Endothelial cell of umbilical vein (primary cell): Measurements from ENCODE around the gene CCDC150. TPM values are rescaled to one million over a fixed set of nuclear protein-coding genes. Genes with fewer than 3 reads are reported as not detected.

ENCODE experiments used
- BruUV-seq: library from RNA; stranded (reverse); fragments of 400-500 nt; replicated peaks from 2 replicates; lab custom pipeline; 2021; lab: Mats Ljungman, UMichigan
- CTCF ChIA-PET: fragments of 300-600, 350-600 bp; sonication (Branson Sonifier 250); formaldehyde crosslinking; loops from one replicate; lab custom pipeline; 2021; ENCODE audit warnings: antibody characterized with exemption, inconsistent platforms; lab: Charles Lee
- POLR2A ChIA-PET: fragments of 300-600, 350-600 bp; sonication (Branson Sonifier 250); formaldehyde crosslinking; loops from one replicate; lab custom pipeline; 2021; ENCODE audit warnings: antibody characterized with exemption, inconsistent platforms; lab: Charles Lee
- DNase-seq: peaks from one replicate; pipeline ENCODE4 v3.0.0-alpha.2; 2011; ENCODE audit warnings: low read depth, low spot score
- FAIRE-seq: peaks from 2 replicates; lab custom pipeline; 2011; peaks lifted over from hg19 to GRCh38; lab: Jason Lieb, UNC
- H2AFZ ChIP-seq: 2 replicates; pipeline ENCODE4 v1.6.0; 2012; ENCODE audit warnings: low read depth, low read length, control low read depth, inconsistent platforms
- H3K27ac ChIP-seq: 2 replicates; pipeline ENCODE4 v1.5.1; 2011; ENCODE audit warnings: low read depth, mild to moderate bottlenecking, control low read depth, low read length, moderate library complexity; ENCODE audit not compliant: insufficient read depth
- H3K27me3 ChIP-seq, 2 experiments: 2 replicates each; pipeline versions ENCODE4 v1.6.0 to v1.6.1; 2011; ENCODE audit warnings: low read length in 2 of 2, mixed read lengths in 1 of 2; ENCODE audit not compliant: control insufficient read depth in 2 of 2, insufficient read depth in 2 of 2
- H3K36me3 ChIP-seq, 2 experiments: 2 replicates in 1 of 2; 3 replicates in 1 of 2; pipeline ENCODE4 v1.5.1; 2011; ENCODE audit warnings: low read length in 2 of 2, mild to moderate bottlenecking in 1 of 2, moderate library complexity in 1 of 2; ENCODE audit not compliant: control insufficient read depth in 2 of 2, insufficient read depth in 2 of 2; ENCODE audit errors: extremely low read depth in 1 of 2
- H3K4me1 ChIP-seq: 3 replicates; pipeline ENCODE4 v1.5.1; 2011; ENCODE audit warnings: mild to moderate bottlenecking, low read length; ENCODE audit not compliant: control insufficient read depth, insufficient read depth; ENCODE audit errors: extremely low read depth
- H3K4me2 ChIP-seq: 2 replicates; pipeline ENCODE4 v1.6.1; 2011; ENCODE audit warnings: low read length, control low read depth, mixed read lengths; ENCODE audit not compliant: insufficient read depth
- H3K4me3 ChIP-seq, 3 experiments: fragments of 200-600 bp in 1 of 3; sonication (generic), shearing (Covaris generic) in 1 of 3; replicated peaks in 1 of 3; 2 replicates each; pipeline ENCODE4 v1.5.1; 2011 to 2016; ENCODE audit warnings: control low read depth in 3 of 3, low read length in 3 of 3, mild to moderate bottlenecking in 2 of 3, inconsistent platforms in 1 of 3, low read depth in 1 of 3, moderate library complexity in 1 of 3; ENCODE audit not compliant: insufficient read depth in 1 of 3
- H3K79me2 ChIP-seq: 2 replicates; pipeline ENCODE4 v1.6.0; 2012; ENCODE audit warnings: low read length, inconsistent platforms; ENCODE audit not compliant: control insufficient read depth, insufficient read depth
- H3K9ac ChIP-seq: replicated peaks from 2 replicates; pipeline ENCODE3; 2011; ENCODE audit warnings: low read length, control low read depth; ENCODE audit not compliant: insufficient read depth; ENCODE audit errors: extremely low read depth
- H3K9me1 ChIP-seq: replicated peaks from 3 replicates; pipeline ENCODE4 v1.6.0; 2011; ENCODE audit warnings: mild to moderate bottlenecking, low read length; ENCODE audit not compliant: control insufficient read depth, insufficient read depth; ENCODE audit errors: extremely low read depth
- H3K9me3 ChIP-seq: replicated peaks from 2 replicates; pipeline ENCODE4 v1.5.1; 2012; ENCODE audit warnings: low read length, inconsistent platforms; ENCODE audit not compliant: control insufficient read depth, insufficient read depth
- H4K20me1 ChIP-seq: replicated peaks from 2 replicates; pipeline ENCODE3; 2011; ENCODE audit warnings: mild to moderate bottlenecking, low read length; ENCODE audit not compliant: control insufficient read depth, insufficient read depth; ENCODE audit errors: extremely low read depth
- EZH2 ChIP-seq: IDR thresholded peaks from 2 replicates; pipeline ENCODE4 v1.6.1; 2012; ENCODE audit warnings: borderline replicate concordance, low read depth, mild to moderate bottlenecking, moderate library complexity, low read length, inconsistent platforms; ENCODE audit not compliant: severe bottlenecking
- FOS ChIP-seq: IDR thresholded peaks from 2 replicates; pipeline ENCODE4 v1.6.1; 2011; ENCODE audit warnings: mild to moderate bottlenecking, low read length, moderate library complexity, borderline replicate concordance; ENCODE audit not compliant: insufficient read depth
- GATA2 ChIP-seq: IDR thresholded peaks from 2 replicates; pipeline ENCODE4 v1.7.0; 2011; ENCODE audit warnings: low read depth, mild to moderate bottlenecking, moderate library complexity, mixed read lengths, low read length; ENCODE audit not compliant: insufficient read length, insufficient read depth
- JUN ChIP-seq: IDR thresholded peaks from 2 replicates; pipeline ENCODE4 v1.6.1; 2011; ENCODE audit warnings: borderline replicate concordance, low read depth; ENCODE audit not compliant: insufficient read length, insufficient read depth
- MYC ChIP-seq: IDR thresholded peaks from one replicate; pipeline ENCODE4 v1.6.1; 2011; ENCODE audit warnings: mild to moderate bottlenecking, low read depth, low read length
- POLR2A ChIP-seq: IDR thresholded peaks from 2 replicates; pipeline ENCODE4 v1.6.1; 2012; ENCODE audit warnings: low read depth, mild to moderate bottlenecking, control low read depth, low read length
- POLR2AphosphoS5 ChIP-seq: IDR thresholded peaks from 2 replicates; pipeline ENCODE4 v1.6.1; 2012; ENCODE audit warnings: low read depth, mild to moderate bottlenecking, control low read depth, low read length, moderate library complexity; ENCODE audit not compliant: insufficient read depth
- dilution Hi-C: fragments of 300-500 bp; cut with MboI; formaldehyde crosslinking; loops from one replicate; pipeline ENCODE4 v1.15.0; 2019; ENCODE audit warnings: low sequenced_read_pairs; ENCODE audit not compliant: extremely low pct_ligation_motif_present
- intact Hi-C: fragments of 100-400 bp; cut with micrococcal nuclease; formaldehyde crosslinking; loops from one replicate; pipeline ENCODE4 v1.10.0; 2022
- polyA plus RNA-seq, 4 experiments: library from polyadenylated mRNA; depleted of rRNA in 3 of 4; stranded (reverse) in 3 of 4; unstranded in 1 of 4; fragments of >200 nt; gene quantifications; 2 replicates each; pipeline versions ENCODE4 v1.2.1 to v1.2.3, GENCODE V29; 2011 to 2012; ENCODE audit warnings: missing spikeins in 1 of 4
- total RNA-seq: library from RNA; stranded (reverse); gene quantifications from 2 replicates; pipeline ENCODE4 v1.2.3, GENCODE V29; 2021
- TF ChIP-seq, protein P1 (sequence below), 2 donors: IDR thresholded peaks; 1 replicate in 1 of 2; 2 replicates in 1 of 2; pipeline ENCODE4 v1.5.1; 2011; ENCODE audit warnings: low read length in 2 of 2, mild to moderate bottlenecking in 2 of 2, moderate library complexity in 2 of 2, control low read depth in 1 of 2, inconsistent platforms in 1 of 2, low read depth in 1 of 2; ENCODE audit not compliant: insufficient read depth in 1 of 2; ENCODE audit errors: extremely low read depth in 1 of 2
- TF ChIP-seq, protein P2 (sequence below): IDR thresholded peaks from 2 replicates; pipeline ENCODE4 v1.6.1; 2011; ENCODE audit not compliant: insufficient read depth, insufficient read length

The CCDC150 gene
- total and polyA plus RNA-seq, 2 donors (not counting 3 experiments of a cell fraction or from before 2014, with no cell fraction given) = 1.7 to 19.9 TPM

DNA sequence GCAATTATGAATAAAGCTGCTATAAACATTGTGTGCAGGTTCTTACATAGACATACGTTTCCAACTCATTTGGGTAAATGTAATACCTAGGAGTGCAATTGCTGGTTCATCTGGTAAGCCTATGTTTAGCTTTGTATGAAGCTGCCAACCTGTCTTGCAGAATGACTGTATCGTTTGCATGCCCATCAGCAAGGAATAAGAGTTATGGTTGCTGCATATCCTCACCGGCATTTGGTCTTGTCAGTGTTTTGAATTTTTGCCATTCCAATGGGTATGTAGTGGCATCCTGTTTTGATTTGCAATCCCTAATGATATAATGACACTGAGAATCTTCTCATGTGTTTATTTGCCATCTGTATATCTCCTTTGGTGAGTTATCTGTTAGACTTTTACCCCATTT lies 20.7 kb downstream of the CCDC150 start:
- Histone ChIP-seq H3K9me3 (no peaks in the 10 kb centered on the region), H3K4me3 (no peak overlapping the region), H4K20me1 (no peaks in the 10 kb centered on the region), H3K4me2 (no peak overlapping the region), H3K27ac (no peak overlapping the region), H3K27me3 (no peaks in the 10 kb centered on the region), H3K4me1 (peaks cover 2% of the 10 kb centered on the region), H3K36me3 (no peaks in the 10 kb centered on the region), H3K9me1 (no peaks in the 10 kb centered on the region), H3K9ac (no peak overlapping the region), H2AFZ (no peak overlapping the region), H3K79me2 (no peaks in the 10 kb centered on the region)
- POLR2A ChIA-PET = no interaction called here
- intact Hi-C loops = no loop called here
- CTCF ChIA-PET = interaction anchor here (1.1 kb wide), 1 partner anchor 11 kb away, joined by 3 read pairs; no protein-coding TSS in a partner anchor
- dilution Hi-C loops = no loop called here
- no peak for TF ChIP-seq POLR2A
- TF ChIP-seq POLR2AphosphoS5 = no peak
- no peak for TF ChIP-seq MYC
- no peak for TF ChIP-seq FOS
- TF ChIP-seq GATA2 = no peak
- TF ChIP-seq, protein P1, sequence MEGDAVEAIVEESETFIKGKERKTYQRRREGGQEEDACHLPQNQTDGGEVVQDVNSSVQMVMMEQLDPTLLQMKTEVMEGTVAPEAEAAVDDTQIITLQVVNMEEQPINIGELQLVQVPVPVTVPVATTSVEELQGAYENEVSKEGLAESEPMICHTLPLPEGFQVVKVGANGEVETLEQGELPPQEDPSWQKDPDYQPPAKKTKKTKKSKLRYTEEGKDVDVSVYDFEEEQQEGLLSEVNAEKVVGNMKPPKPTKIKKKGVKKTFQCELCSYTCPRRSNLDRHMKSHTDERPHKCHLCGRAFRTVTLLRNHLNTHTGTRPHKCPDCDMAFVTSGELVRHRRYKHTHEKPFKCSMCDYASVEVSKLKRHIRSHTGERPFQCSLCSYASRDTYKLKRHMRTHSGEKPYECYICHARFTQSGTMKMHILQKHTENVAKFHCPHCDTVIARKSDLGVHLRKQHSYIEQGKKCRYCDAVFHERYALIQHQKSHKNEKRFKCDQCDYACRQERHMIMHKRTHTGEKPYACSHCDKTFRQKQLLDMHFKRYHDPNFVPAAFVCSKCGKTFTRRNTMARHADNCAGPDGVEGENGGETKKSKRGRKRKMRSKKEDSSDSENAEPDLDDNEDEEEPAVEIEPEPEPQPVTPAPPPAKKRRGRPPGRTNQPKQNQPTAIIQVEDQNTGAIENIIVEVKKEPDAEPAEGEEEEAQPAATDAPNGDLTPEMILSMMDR (IDR thresholded peaks at IDR 0.05; ENCODE audit: extremely low read depth in 1 of 2, insufficient read depth in 1 of 2, low read depth in 1 of 2, low read length in 2 of 2) = no peak
- TF ChIP-seq, protein P2, sequence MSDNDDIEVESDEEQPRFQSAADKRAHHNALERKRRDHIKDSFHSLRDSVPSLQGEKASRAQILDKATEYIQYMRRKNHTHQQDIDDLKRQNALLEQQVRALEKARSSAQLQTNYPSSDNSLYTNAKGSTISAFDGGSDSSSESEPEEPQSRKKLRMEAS = no peak
- TF ChIP-seq EZH2 = no peak
- no peak for TF ChIP-seq JUN
- DNase-seq (peak; percentile 13), FAIRE-seq (no peak)
- BruUV-seq = no TSS peak
